Thyroid gland (tissue), 4 donors: Measurements from ENCODE around the gene STARD9. TPM values are rescaled to one million over a fixed set of nuclear protein-coding genes. Genes with fewer than 3 reads are reported as not detected.
"Not testable (repeated sequence)": the region's sequence is repeated elsewhere in the genome, so short reads cannot be mapped to it uniquely, and the experiment has no call there.

Source experiments
- DNase-seq, 2 donors: peaks; one replicate each; pipeline ENCODE4 v3.0.0-alpha.2; 2019
- H3K27ac ChIP-seq, 3 donors: fragments of 200-600 bp; sonication (generic); 1 replicate in 2 of 3; 2 replicates in 1 of 3; pipeline ENCODE4 v1.5.1; 2016 to 2019; ENCODE audit warnings: mild to moderate bottlenecking in 1 of 3, moderate library complexity in 1 of 3
- H3K27me3 ChIP-seq: fragments of 200-600 bp; sonication (generic); one replicate; pipeline ENCODE4 v1.5.1; 2019
- H3K36me3 ChIP-seq, 2 donors: fragments of 200-600 bp; sonication (generic); one replicate each; pipeline ENCODE4 v1.5.1; 2016 to 2019
- H3K4me1 ChIP-seq, 2 donors: fragments of 200-600 bp; sonication (generic); one replicate each; pipeline ENCODE4 v1.5.1; 2017 to 2019
- H3K4me3 ChIP-seq, 3 donors: fragments of 200-600 bp; sonication (generic); replicated peaks in 1 of 3; 1 replicate in 2 of 3; 2 replicates in 1 of 3; pipeline ENCODE4 v1.5.1; 2016; ENCODE audit warnings: mild to moderate bottlenecking in 1 of 3
- H3K9me3 ChIP-seq: fragments of 200-600 bp; sonication (generic); one replicate; pipeline ENCODE4 v1.5.1; 2017
- CTCF ChIP-seq, 6 experiments: fragments of 200-600 bp in 3 of 6; fragments of 450-650 bp in 3 of 6; sonication (generic) in 3 of 6; IDR thresholded peaks; one replicate each; pipeline ENCODE4 v1.5.1; 2016 to 2019; ENCODE audit warnings: antibody characterized with exemption in 6 of 6, mild to moderate bottlenecking in 2 of 6, inconsistent platforms in 1 of 6, moderate library complexity in 1 of 6
- POLR2A ChIP-seq, 2 donors: fragments of 450-650 bp; IDR thresholded peaks; one replicate each; pipeline ENCODE4 v1.6.1; 2017; ENCODE audit warnings: antibody characterized with exemption in 2 of 2, mild to moderate bottlenecking in 2 of 2, moderate library complexity in 1 of 2
- WGBS, 2 donors: methylation state at CpG; one replicate each; pipeline ENCODE4 v1.1.5; 2017; 5-methylcytosine and 5-hydroxymethylcytosine counted together
- intact Hi-C: fragments of 100-400 bp; cut with DNase I; formaldehyde crosslinking; loops from one replicate; pipeline ENCODE4 v1.15.1; 2023
- total RNA-seq, 4 donors: library from RNA; depleted of rRNA; stranded (reverse); fragments of >200 nt; gene quantifications; one replicate each; pipeline ENCODE4 v1.2.3, GENCODE V29; 2016

STARD9 gene
- total RNA-seq, 4 donors from 2014 or later = 6.4 to 23.4 (median 10.1) TPM

- WGBS, 2 donors = 95 to 99% methylated on average over 2 of the region's 2 CpGs
- intact Hi-C loops = no loop called here
- Histone ChIP-seq H3K4me3 (no peak overlapping the region), H3K4me1 (no peaks in the 10 kb centered on the region), H3K9me3 (no peaks in the 10 kb centered on the region), H3K27me3 (no peaks in the 10 kb centered on the region), H3K36me3 (peaks cover 0 to 4% of the 10 kb centered on the region in 2 donors), H3K27ac (no peak overlapping the region)
- DNase-seq = no peak
- TF ChIP-seq POLR2A (IDR thresholded peaks at IDR 0.05) = no peak
- no peak for TF ChIP-seq CTCF (IDR thresholded peaks at IDR 0.05)
Measured at GRCh38 chr15:42750306-42750705, 174.9 kb downstream of the STARD9 start.

- peaks cover 0 to 7% of the 10 kb centered on the region in 2 donors for H3K4me1 ChIP-seq
- no peaks in the 10 kb centered on the region for H3K9me3 ChIP-seq
- WGBS, 2 donors = 88% methylated on average over 2 of the region's 2 CpGs; no CpG with 5 or more reads in 1 of the 2 donors
- no peak overlapping the region for H3K4me3 ChIP-seq
- intact Hi-C loops = no loop called here
- no peaks in the 10 kb centered on the region for H3K36me3 ChIP-seq
- H3K27me3 ChIP-seq = no peaks in the 10 kb centered on the region
- DNase-seq = peak in 1 of 2 donors; percentile 50
- H3K27ac ChIP-seq = no peak overlapping the region
- TF ChIP-seq CTCF (IDR thresholded peaks at IDR 0.05) = no peak
- TF ChIP-seq POLR2A (IDR thresholded peaks at IDR 0.05) = no peak
Measured at GRCh38 chr15:42759093-42759492, 183.7 kb downstream of the STARD9 start.

- no peak overlapping the region for H3K27ac ChIP-seq
- no peaks in the 10 kb centered on the region for H3K9me3 ChIP-seq
- H3K4me3 ChIP-seq = no peak overlapping the region
- TF ChIP-seq CTCF (IDR thresholded peaks at IDR 0.05) (no peak), POLR2A (IDR thresholded peaks at IDR 0.05) (no peak)
- H3K36me3 ChIP-seq = no peaks in the 10 kb centered on the region
- intact Hi-C loops = no loop called here
- peaks cover 0 to 7% of the 10 kb centered on the region in 2 donors for H3K4me1 ChIP-seq
- WGBS, 2 donors = 94 to 100% methylated on average over 1 of the region's 1 CpG
- H3K27me3 ChIP-seq = no peaks in the 10 kb centered on the region
- DNase-seq = no peak
Measured at GRCh38 chr15:42760759-42761158, 185.4 kb downstream of the STARD9 start.

- H3K27me3 ChIP-seq, H3K4me3 ChIP-seq, DNase-seq, H3K27ac ChIP-seq, intact Hi-C loops, H3K9me3 ChIP-seq, H3K4me1 ChIP-seq, H3K36me3 ChIP-seq: not testable (repeated sequence)
- 72 to 83% methylated on average over 2 of the region's 2 CpGs for WGBS, 2 donors
Measured at GRCh38 chr15:42761813-42762212, 186.4 kb downstream of the STARD9 start.

- H3K27ac ChIP-seq, H3K4me3 ChIP-seq, DNase-seq, H3K9me3 ChIP-seq, intact Hi-C loops, H3K36me3 ChIP-seq, H3K4me1 ChIP-seq, H3K27me3 ChIP-seq: not testable (repeated sequence)
- 68 to 85% methylated on average over 7 to 16 of the region's 16 CpGs for WGBS, 2 donors
Measured at GRCh38 chr15:42764154-42764731, 188.8 kb downstream of the STARD9 start.

GRCh38 chr15:42766109-42766508 is 190.7 kb downstream of the STARD9 start:
- H3K4me1 ChIP-seq, H3K27me3 ChIP-seq, H3K36me3 ChIP-seq, H3K4me3 ChIP-seq, H3K9me3 ChIP-seq, H3K27ac ChIP-seq, intact Hi-C loops, DNase-seq: not testable (repeated sequence)
- 95 to 96% methylated on average over 4 of the region's 4 CpGs for WGBS, 2 donors

Other genes starting within 250 kb of the STARD9 start
- 1 to 10 TPM; 3.0 to 6.8 (median 4.0) TPM for gene CAPN3, start 216.1 kb upstream of the STARD9 start, total RNA-seq
- 10 to 100 TPM; 42.9 to 54.8 (median 50.3) TPM for gene ZNF106, start 84.5 kb upstream of the STARD9 start, total RNA-seq
- gene SNAP23, start 80.0 kb upstream of the STARD9 start, total RNA-seq = 10 to 100 TPM; 55.7 to 76.9 (median 69.6) TPM
- 10 to 100 TPM; 17.1 to 21.2 (median 18.6) TPM for gene LRRC57, start 26.8 kb upstream of the STARD9 start, total RNA-seq
- gene HAUS2, start 26.8 kb upstream of the STARD9 start, total RNA-seq = 10 to 100 TPM; 20.6 to 32.3 (median 25.2) TPM
- 10 to 100 TPM in 3 of 4 donors, 1 to 10 TPM in 1; 9.4 to 15.9 (median 12.6) TPM for gene CDAN1, start 161.5 kb downstream of the STARD9 start, total RNA-seq